Measurements from ENCODE around the gene C9orf85.
"Not testable (repeated sequence)": the region's sequence is repeated elsewhere in the genome, so short reads cannot be mapped to it uniquely, and the experiment has no call there.

C9orf85 gene

DNA sequence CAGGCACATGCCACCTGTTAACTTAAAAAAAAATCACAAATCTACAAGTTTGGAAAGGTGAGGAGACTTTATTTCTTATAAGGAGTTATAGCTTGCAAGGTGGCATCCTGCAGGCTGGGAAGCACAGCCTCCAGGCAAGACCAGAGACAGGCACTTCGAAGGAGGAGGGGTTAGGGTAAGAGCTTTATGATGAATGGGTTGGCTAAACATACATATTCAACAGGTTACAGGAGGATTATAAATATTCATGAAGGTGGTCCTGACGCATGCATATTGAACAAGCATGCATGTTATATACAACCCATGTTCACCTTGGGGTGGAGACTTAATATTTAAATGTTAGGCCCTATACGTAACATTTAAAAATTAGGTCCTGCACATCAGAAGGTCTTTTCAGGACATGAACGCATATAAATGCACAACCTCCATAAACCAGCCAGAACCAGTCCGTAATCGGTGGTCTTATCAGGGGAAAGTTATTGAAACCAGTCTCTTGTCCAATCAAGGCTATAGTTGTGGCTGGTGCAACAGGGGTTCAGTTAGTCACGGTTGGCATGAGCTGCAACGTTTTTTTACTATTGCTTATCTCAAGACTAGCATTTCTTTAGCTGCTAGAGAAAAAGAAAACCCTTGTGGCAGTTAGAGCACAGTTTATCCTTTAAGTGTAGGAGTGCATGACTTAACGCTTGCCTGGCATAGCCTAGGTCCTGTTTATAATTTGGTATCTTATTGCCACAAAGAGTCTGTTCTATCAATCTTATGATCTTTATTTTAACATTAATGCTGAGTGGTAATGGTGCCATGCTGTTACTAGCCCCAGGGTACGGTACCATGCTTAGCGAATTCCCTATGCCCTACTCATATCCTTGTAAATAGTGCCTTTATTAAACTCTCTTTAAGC lies 76.3 kb downstream of the C9orf85 start:
- no peak for DNase-seq (ENCODE audit: extremely low read depth in 1 of 2, low read depth in 1 of 2)

DNA sequence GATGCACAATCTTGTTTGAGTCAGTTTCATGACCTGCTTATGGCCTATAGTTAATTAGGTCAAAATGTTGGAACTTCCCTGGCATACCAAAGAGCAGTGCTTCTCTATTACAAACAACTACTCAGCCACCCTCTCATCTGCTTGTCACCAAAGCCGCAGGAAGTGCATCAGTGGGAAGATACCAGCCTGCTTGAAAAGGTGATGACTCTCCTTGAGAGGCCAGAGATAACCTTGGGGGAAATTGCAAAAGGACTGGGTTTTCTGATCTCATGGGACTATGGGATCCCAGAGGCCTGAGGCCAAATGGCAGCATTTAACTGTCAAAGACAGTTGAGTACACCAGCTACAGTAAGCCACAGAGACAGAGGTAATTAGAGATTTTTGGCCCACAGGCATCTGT lies 79.0 kb downstream of the C9orf85 start:
- DNase-seq (ENCODE audit: extremely low read depth in 1 of 2, low read depth in 1 of 2), result no peak

- no peak for DNase-seq (ENCODE audit: extremely low read depth in 1 of 2, low read depth in 1 of 2)
Measured at GRCh38 chr9:72005451-72005850, 94.0 kb downstream of the C9orf85 start.

GRCh38 chr9:72006501-72006900 lies 95.1 kb downstream of the C9orf85 start:
- no peak for DNase-seq (ENCODE audit: extremely low read depth in 1 of 2, low read depth in 1 of 2)

DNA sequence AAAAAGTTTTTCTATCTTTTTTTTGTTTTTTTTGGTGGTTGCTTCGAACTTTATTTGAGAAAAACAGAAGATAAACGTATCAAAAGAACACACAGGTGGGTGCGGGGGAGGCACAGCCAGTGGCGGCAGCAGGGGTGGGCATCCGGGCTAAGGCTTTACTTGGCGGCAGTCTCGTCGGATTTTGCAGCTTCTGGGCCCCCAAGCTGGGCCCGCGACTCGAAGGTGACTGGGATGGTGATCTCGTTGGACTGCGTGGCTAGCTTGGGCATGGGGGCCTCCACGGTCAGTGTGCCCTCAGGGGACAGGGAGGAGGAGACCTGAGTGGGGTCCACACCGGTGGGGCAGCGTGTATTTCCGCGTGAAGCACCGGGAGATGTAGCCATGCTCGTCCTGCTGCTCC lies 96.3 kb downstream of the C9orf85 start:
- DNase-seq (ENCODE audit: extremely low read depth in 1 of 2, low read depth in 1 of 2), result not testable (repeated sequence)

- no peak for DNase-seq (ENCODE audit: extremely low read depth in 1 of 2, low read depth in 1 of 2)
Measured at GRCh38 chr9:72012646-72013045, 101.2 kb downstream of the C9orf85 start.

GRCh38 chr9:72013292-72013760 lies 101.9 kb downstream of the C9orf85 start:
- DNase-seq (ENCODE audit: extremely low read depth in 1 of 2, low read depth in 1 of 2), result no peak

DNA sequence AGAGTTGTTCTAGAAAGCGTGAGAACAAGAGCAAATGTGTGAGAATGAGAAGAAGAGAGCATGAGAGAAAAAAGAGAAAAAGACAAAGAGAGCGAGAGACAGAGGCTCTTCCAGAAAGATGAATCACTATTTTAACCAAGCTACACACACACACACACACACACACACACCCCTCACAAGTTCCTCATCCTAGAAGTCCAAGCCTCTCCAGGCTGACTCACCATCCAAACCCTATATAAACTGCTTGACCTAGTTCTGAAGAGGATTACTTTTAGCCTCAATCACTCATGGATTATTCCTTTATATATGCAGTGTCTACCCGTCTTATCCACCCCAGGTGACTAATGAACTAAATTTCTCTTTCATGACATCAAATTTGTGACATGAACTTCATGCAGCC lies 111.4 kb downstream of the C9orf85 start:
- DNase-seq (ENCODE audit: extremely low read depth in 1 of 2, low read depth in 1 of 2), result no peak
